ENCODE measurements around the gene PVALEF.
A peak's percentile ranks its signal among the peaks of the same experiment; 100 is the strongest.

PVALEF gene

GRCh38 chr17:81129289-81129688 is 36.0 kb upstream of the PVALEF start:
- DNase-seq: peak; percentile 3 to 30

GRCh38 chr17:81129711-81130367 is 35.5 kb upstream of the PVALEF start:
- no peak for DNase-seq

GRCh38 chr17:81130385-81131361 is 34.6 kb upstream of the PVALEF start:
- DNase-seq: no peak

GRCh38 chr17:81131486-81132196 is 33.7 kb upstream of the PVALEF start:
- no peak for DNase-seq

- DNase-seq: no peak
Measured at GRCh38 chr17:81132197-81132540, 33.1 kb upstream of the PVALEF start.

- peak; percentile 37 to 62 for DNase-seq
Measured at GRCh38 chr17:81132770-81133723, 32.3 kb upstream of the PVALEF start.

GRCh38 chr17:81134064-81134781 is 31.1 kb upstream of the PVALEF start:
- DNase-seq: no peak

GRCh38 chr17:81135505-81136278 is 29.6 kb upstream of the PVALEF start:
- DNase-seq: no peak

- no peak for DNase-seq
Measured at GRCh38 chr17:81136366-81136765, 28.9 kb upstream of the PVALEF start.

GRCh38 chr17:81137248-81137647 is 28.1 kb upstream of the PVALEF start:
- peak; percentile 25 to 37 for DNase-seq

- DNase-seq: no peak
Measured at GRCh38 chr17:81138083-81138482, 27.2 kb upstream of the PVALEF start.

GRCh38 chr17:81138500-81138899 is 26.8 kb upstream of the PVALEF start:
- DNase-seq: no peak

- DNase-seq: no peak
Measured at GRCh38 chr17:81139428-81139827, 25.9 kb upstream of the PVALEF start.

- no peak for DNase-seq
Measured at GRCh38 chr17:81140018-81140417, 25.3 kb upstream of the PVALEF start.

GRCh38 chr17:81140695-81141094 is 24.6 kb upstream of the PVALEF start:
- DNase-seq: no peak

- DNase-seq: peak; percentile 87
Measured at GRCh38 chr17:81142301-81143199, 22.8 kb upstream of the PVALEF start.

GRCh38 chr17:81143200-81143527 is 22.1 kb upstream of the PVALEF start:
- no peak for DNase-seq

GRCh38 chr17:81143717-81144422 is 21.4 kb upstream of the PVALEF start:
- no peak for DNase-seq

GRCh38 chr17:81144423-81144781 is 20.9 kb upstream of the PVALEF start:
- no peak for DNase-seq
